ENCODE data around the gene FYB1.

GRCh38 chr5:39064450-39064849 is 154.9 kb downstream of the FYB1 start:
- TF ChIP-seq POLR2AphosphoS5 (IDR thresholded peaks at IDR 0.05) (no peak), POLR2A (IDR thresholded peaks at IDR 0.05) (no peak)
